DOHH2 (cell line): ENCODE measurements around the gene PDE4D.

Source experiments
- H3F3A ChIP-seq: fragments of 200-600 bp; sonication (generic), shearing (Covaris generic); 2 replicates; pipeline ENCODE4 v1.6.0; 2016; ENCODE audit warnings: antibody characterized with exemption, mild to moderate bottlenecking; ENCODE audit not compliant: control insufficient read depth, insufficient read depth
- H3K27ac ChIP-seq: fragments of 200-600 bp; sonication (generic); 2 replicates; pipeline ENCODE4 v1.5.1; 2014; ENCODE audit warnings: low read depth, mild to moderate bottlenecking, low read length, moderate library complexity
- H3K27me3 ChIP-seq: fragments of 200-600 bp; sonication (generic); 2 replicates; pipeline ENCODE4 v1.6.1; 2014; ENCODE audit warnings: mild to moderate bottlenecking, low read length, mixed read lengths; ENCODE audit not compliant: control insufficient read depth
- H3K36me3 ChIP-seq: fragments of 200-600 bp; sonication (generic); 2 replicates; pipeline ENCODE4 v1.6.1; 2014; ENCODE audit warnings: mild to moderate bottlenecking, low read length, moderate library complexity, mixed read lengths; ENCODE audit not compliant: control insufficient read depth
- H3K4me1 ChIP-seq: fragments of 200-600 bp; sonication (generic); 2 replicates; pipeline ENCODE4 v1.6.1; 2014; ENCODE audit warnings: mild to moderate bottlenecking, low read length, mixed read lengths; ENCODE audit not compliant: control insufficient read depth
- H3K4me2 ChIP-seq: fragments of 200-600 bp; sonication (generic); 2 replicates; pipeline ENCODE4 v1.6.0; 2014; ENCODE audit warnings: mild to moderate bottlenecking, low read length, moderate library complexity
- H3K4me3 ChIP-seq: fragments of 200-600 bp; sonication (generic); 2 replicates; pipeline ENCODE4 v1.5.1; 2014; ENCODE audit warnings: mild to moderate bottlenecking, low read length, mixed read lengths
- H3K79me2 ChIP-seq: fragments of 200-600 bp; sonication (generic); 2 replicates; pipeline ENCODE4 v1.6.1; 2014; ENCODE audit warnings: mild to moderate bottlenecking, low read length, mixed read lengths; ENCODE audit not compliant: control insufficient read depth
- H3K9me2 ChIP-seq: fragments of 200-600 bp; sonication (generic); replicated peaks from 2 replicates; pipeline ENCODE4 v1.6.1; 2014; ENCODE audit warnings: mild to moderate bottlenecking, low read length, mixed read lengths; ENCODE audit not compliant: control insufficient read depth
- H3K9me3 ChIP-seq: fragments of 200-600 bp; sonication (generic); 2 replicates; pipeline ENCODE4 v1.6.1; 2014; ENCODE audit warnings: antibody characterized with exemption, low read length, mixed read lengths; ENCODE audit not compliant: control insufficient read depth, insufficient read depth
- H4K20me1 ChIP-seq: fragments of 200-600 bp; sonication (generic); 2 replicates; pipeline ENCODE4 v1.6.0; 2014; ENCODE audit warnings: low read depth, mild to moderate bottlenecking, antibody characterized with exemption, low read length, moderate library complexity; ENCODE audit not compliant: control insufficient read depth, insufficient read depth
- CTCF ChIP-seq: fragments of 200-600 bp; sonication (generic); IDR thresholded peaks from one replicate; pipeline ENCODE4 v1.5.1; 2014; ENCODE audit warnings: antibody characterized with exemption, mild to moderate bottlenecking, low read depth, low read length; ENCODE audit not compliant: poor library complexity, severe bottlenecking
- EZH2phosphoT487 ChIP-seq: fragments of 200-600 bp; sonication (generic); IDR thresholded peaks from 2 replicates; pipeline ENCODE4 v1.6.1; 2017; ENCODE audit warnings: borderline replicate concordance, mild to moderate bottlenecking, antibody characterized with exemption, low read length, moderate library complexity, mixed read lengths

The PDE4D gene

GRCh38 chr5:59746241-59746765 lies 147.2 kb downstream of the PDE4D start:
- no peaks in the 10 kb centered on the region for H3K9me2 ChIP-seq
- no peaks in the 10 kb centered on the region for H3K27me3 ChIP-seq
- no peak overlapping the region for H3K4me2 ChIP-seq
- H3K27ac ChIP-seq = no peak overlapping the region
- no peaks in the 10 kb centered on the region for H3K9me3 ChIP-seq
- H3K4me3 ChIP-seq = no peak overlapping the region
- no peak for TF ChIP-seq CTCF
- TF ChIP-seq EZH2phosphoT487 = no peak
- H3K4me1 ChIP-seq = no peaks in the 10 kb centered on the region
- no peaks in the 10 kb centered on the region for H4K20me1 ChIP-seq
- H3K79me2 ChIP-seq = no peaks in the 10 kb centered on the region
- no peaks in the 10 kb centered on the region for H3F3A ChIP-seq
- H3K36me3 ChIP-seq = no peaks in the 10 kb centered on the region

GRCh38 chr5:59745415-59745863 lies 148.1 kb downstream of the PDE4D start:
- no peaks in the 10 kb centered on the region for H3F3A ChIP-seq
- H3K4me3 ChIP-seq = no peak overlapping the region
- no peaks in the 10 kb centered on the region for H3K79me2 ChIP-seq
- no peak overlapping the region for H3K4me2 ChIP-seq
- H3K27ac ChIP-seq = no peak overlapping the region
- H3K36me3 ChIP-seq = no peaks in the 10 kb centered on the region
- H3K9me2 ChIP-seq = no peaks in the 10 kb centered on the region
- H3K4me1 ChIP-seq = no peaks in the 10 kb centered on the region
- no peak for TF ChIP-seq EZH2phosphoT487
- TF ChIP-seq CTCF = no peak
- no peaks in the 10 kb centered on the region for H3K27me3 ChIP-seq
- H4K20me1 ChIP-seq = no peaks in the 10 kb centered on the region
- H3K9me3 ChIP-seq = no peaks in the 10 kb centered on the region

- H3K4me3 ChIP-seq = no peak overlapping the region
- TF ChIP-seq CTCF = no peak
- no peak for TF ChIP-seq EZH2phosphoT487
- no peaks in the 10 kb centered on the region for H3K79me2 ChIP-seq
- H3K4me1 ChIP-seq = no peaks in the 10 kb centered on the region
- H3K9me3 ChIP-seq = no peaks in the 10 kb centered on the region
- no peaks in the 10 kb centered on the region for H4K20me1 ChIP-seq
- H3K36me3 ChIP-seq = no peaks in the 10 kb centered on the region
- H3K27ac ChIP-seq = no peak overlapping the region
- no peaks in the 10 kb centered on the region for H3F3A ChIP-seq
- no peaks in the 10 kb centered on the region for H3K9me2 ChIP-seq
- H3K4me2 ChIP-seq = no peak overlapping the region
- no peaks in the 10 kb centered on the region for H3K27me3 ChIP-seq
These were observed 149.0 kb downstream of the PDE4D start for GRCh38 chr5:59744531-59744992.

- TF ChIP-seq CTCF (no peak), EZH2phosphoT487 (no peak)
- Histone ChIP-seq H3K4me3 (no peak overlapping the region), H3K9me2 (no peaks in the 10 kb centered on the region), H3K79me2 (no peaks in the 10 kb centered on the region), H4K20me1 (no peaks in the 10 kb centered on the region), H3K27ac (no peak overlapping the region), H3F3A (no peaks in the 10 kb centered on the region), H3K27me3 (no peaks in the 10 kb centered on the region), H3K4me1 (no peaks in the 10 kb centered on the region), H3K36me3 (no peaks in the 10 kb centered on the region), H3K9me3 (no peaks in the 10 kb centered on the region), H3K4me2 (no peak overlapping the region)
These were observed 151.9 kb downstream of the PDE4D start for GRCh38 chr5:59741599-59741998.
